NOMO-1 treated with dmso at 0.1 percent for 144 hours (cell line): ENCODE results near the gene KCNIP1.

Source experiments
- DNase-seq: peaks from one replicate; lab custom pipeline; 2025; ENCODE audit not compliant: unreplicated experiment; lab: John Stamatoyannopoulos, UW

The KCNIP1 gene

GRCh38 chr5:170503990-170504596 lies at the start of gene KCNIP1:
Gene KCNIP1 (plus strand): TSS chr5:170504020.
- DNase-seq = no peak

DNA sequence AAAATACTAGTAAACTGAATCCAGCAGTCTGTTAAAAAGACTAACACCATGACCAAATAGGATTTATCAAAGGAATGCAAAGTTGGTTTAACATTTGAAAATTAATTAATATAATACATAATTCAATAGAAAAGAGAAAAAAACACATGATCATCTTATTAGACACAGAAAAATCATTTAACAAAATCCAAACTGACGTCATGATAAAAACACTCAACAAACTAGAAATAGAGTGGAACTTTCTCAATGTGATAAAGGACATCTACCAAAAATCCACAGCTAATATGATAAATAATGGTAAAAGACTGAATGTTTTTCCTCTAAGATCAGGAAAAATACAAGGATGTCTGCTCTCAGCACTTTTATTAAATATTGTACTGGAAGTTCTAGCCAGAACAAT lies 40.4 kb upstream of the KCNIP1 start:
- no peak for DNase-seq

GRCh38 chr5:170464280-170465127 lies 39.3 kb upstream of the KCNIP1 start:
- DNase-seq = no peak

- DNase-seq = no peak
Measured at GRCh38 chr5:170466553-170466952, 37.3 kb upstream of the KCNIP1 start.

DNA sequence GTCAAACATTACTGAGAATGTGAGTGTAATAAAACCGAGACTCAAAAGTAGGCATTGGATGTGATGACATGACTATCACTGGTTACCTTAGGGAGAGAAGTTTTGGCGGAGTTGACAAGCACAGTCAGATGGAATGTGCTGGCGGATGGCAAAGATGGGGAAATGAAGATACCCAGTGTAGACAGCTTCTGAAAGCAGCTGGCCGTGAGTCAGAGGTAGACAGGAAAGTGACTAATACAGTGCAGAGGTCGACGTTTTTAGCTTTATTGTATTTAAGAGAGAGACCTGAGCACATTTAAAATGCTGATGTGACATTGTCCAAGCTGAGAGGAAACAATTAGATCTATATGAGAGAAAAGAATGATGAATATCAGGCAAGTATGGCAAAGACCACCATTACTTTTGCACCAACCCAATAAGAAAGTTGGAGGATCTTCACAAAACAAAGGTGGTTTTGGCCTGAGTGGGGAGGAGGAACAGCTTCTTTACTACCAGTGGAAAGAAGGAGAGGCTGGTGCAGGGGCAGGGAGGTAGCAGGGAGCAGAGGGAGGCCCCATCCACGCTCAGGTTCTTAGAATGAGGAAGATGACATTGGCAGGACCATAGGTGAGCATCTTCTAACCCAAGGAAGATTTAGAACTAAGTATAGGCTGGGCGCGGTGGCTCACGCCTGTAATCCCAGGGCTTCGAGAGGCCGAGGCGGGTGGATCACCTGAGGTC lies 36.7 kb upstream of the KCNIP1 start:
- DNase-seq = peak; percentile 65

- DNase-seq = no peak
Measured at GRCh38 chr5:170468633-170469285, 35.1 kb upstream of the KCNIP1 start.

DNA sequence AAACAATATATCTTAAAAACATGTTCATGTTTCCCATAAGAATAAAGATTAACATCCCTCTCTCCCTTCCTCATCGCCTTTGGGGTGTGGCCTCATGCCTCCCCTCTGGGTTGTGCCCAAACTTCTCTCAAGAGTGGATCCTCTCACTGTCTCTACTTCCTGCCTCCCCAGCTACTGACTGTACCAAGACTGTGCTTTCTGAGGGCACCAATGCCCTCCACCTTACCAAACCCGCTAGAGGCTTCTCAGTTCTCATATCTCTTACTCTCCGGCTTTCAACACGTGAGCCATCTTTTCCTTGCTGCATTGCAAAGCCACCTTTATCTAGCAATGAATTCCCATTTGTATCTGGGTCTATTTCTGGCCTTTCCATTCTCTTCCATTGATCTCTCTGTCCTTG lies 34.4 kb upstream of the KCNIP1 start:
- DNase-seq = no peak

- DNase-seq = no peak
Measured at GRCh38 chr5:170470275-170470674, 33.5 kb upstream of the KCNIP1 start.

DNA sequence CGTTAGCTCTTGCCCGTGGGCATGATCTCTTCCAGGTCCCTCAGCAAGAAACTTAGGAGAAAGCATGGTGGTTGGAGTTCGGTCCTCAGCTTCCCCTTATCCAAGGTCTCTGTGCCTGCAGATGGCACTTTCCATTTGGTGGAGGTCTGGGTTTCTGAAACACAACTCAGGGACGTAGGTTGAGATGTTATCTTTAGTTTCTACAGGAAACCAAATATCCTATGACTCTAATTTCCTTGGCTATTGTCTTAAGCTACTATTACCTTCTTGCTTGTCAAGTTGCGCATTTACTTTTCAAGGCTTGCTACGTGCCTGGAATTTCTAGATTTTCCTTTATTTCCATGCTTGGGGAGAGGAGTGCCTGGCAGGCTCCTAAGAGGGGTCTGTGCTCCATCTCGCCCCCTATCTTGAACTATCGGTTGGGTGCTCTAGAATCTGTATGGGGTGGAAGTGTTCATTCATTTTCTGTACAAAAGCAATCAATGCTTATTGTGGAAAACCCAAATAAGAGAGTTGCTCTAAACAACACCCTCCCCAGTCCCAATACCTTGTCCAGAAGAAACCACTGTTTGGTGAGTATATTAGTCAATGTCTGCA lies 32.9 kb upstream of the KCNIP1 start:
- no peak for DNase-seq

- DNase-seq = peak; percentile 51
Measured at GRCh38 chr5:170471551-170472178, 32.2 kb upstream of the KCNIP1 start.

GRCh38 chr5:170473642-170474041 lies 30.2 kb upstream of the KCNIP1 start:
- DNase-seq = no peak

DNA sequence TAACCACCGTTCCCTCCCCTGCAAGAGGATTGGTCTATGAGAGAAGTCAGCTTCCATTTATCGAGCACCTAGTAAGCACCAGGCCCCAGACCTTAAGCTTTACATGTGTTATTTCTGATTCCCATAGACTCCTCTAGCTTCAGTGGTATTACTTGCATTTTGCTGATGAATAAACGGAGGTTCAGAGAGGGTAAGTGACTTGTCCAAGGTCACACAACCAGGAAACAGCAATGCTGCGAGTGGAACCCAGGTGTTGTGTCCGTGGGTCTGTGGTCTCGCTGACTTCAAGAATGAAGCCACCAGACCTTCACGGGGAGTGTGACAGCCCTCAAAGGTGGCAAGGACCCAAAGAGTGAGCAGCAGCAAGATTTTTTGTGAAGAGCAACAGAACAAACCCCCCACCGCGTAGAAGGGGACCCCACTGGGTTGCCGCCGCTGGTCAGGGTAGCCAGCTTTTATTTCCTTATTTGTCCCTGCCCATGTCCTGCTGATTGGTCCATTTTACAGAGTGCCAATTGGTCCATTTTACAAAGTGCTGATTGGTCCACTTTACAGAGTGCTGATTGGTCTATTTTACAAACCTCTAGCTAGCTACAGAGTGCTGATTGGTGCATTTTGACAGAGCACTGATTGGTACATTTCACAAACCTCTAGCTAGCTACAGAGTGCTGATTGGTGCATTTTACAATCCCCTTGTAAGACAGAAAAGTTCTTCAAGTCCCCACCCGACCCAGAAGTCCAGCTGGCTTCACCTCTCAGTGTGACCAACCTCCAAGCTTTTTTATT lies 29.1 kb upstream of the KCNIP1 start:
- no peak for DNase-seq

- peak; percentile 10 for DNase-seq
Measured at GRCh38 chr5:170475294-170476000, 28.4 kb upstream of the KCNIP1 start.

- no peak for DNase-seq
Measured at GRCh38 chr5:170476704-170477103, 27.1 kb upstream of the KCNIP1 start.

DNA sequence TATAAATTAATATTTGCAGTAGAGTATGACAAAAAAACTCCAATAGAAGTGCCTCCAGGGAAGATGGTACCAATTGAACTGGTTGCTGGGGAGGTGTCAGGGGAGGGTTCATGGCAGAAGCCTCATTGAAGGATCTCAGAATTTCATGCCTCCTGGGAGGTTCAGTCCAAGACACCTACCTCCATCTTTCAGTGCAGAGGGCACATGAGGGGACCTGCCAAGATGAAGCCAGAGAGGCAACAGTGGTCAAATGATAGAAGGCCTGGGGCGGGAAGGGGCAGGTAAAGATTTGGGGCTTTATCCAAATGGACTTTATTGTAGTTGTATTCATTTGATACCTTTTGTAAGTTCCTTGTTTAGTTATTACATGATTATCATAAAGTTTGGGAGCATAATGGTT lies 25.9 kb upstream of the KCNIP1 start:
- DNase-seq = no peak

GRCh38 chr5:170478306-170478705 lies 25.5 kb upstream of the KCNIP1 start:
- no peak for DNase-seq

GRCh38 chr5:170479484-170479883 lies 24.3 kb upstream of the KCNIP1 start:
- DNase-seq = no peak

DNA sequence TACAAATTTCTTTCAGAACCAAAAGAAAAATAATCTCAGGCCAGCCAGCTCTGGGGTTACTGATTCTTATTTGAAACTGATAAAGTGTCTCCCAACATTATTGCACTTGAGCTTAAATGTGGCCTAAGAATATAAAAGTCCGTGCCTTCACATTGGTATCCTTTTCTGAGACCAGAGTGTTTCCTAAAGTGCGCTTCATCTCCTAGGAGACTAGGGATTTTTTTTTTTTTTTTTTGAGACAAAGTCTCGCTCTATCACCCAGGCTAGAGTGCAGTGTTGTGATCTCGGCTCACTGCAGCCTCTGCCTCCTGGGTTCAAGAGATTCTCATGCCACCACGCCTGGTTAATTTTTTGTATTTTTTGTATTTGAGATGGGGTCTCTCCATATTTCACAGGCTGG lies 23.6 kb upstream of the KCNIP1 start:
- DNase-seq = no peak

GRCh38 chr5:170481849-170482248 lies 22.0 kb upstream of the KCNIP1 start:
- DNase-seq = no peak
